SKM-1 treated with dmso at 0.1 percent for 144 hours (cell line): ENCODE results near the gene PRKAB2.
"Not testable (repeated sequence)": the region's sequence is repeated elsewhere in the genome, so short reads cannot be mapped to it uniquely, and the experiment has no call there.

ENCODE experiments used
- DNase-seq: peaks from one replicate; lab custom pipeline; 2025; ENCODE audit not compliant: unreplicated experiment; lab: John Stamatoyannopoulos, UW

The PRKAB2 gene

GRCh38 chr1:147177611-147178380, 5.5 kb upstream of the PRKAB2 start:
- DNase-seq = no peak

- no peak for DNase-seq
Measured at GRCh38 chr1:147171399-147172167, 687 bp downstream of the PRKAB2 start.

- no peak for DNase-seq
Measured at GRCh38 chr1:147169840-147170674, 2.2 kb downstream of the PRKAB2 start.

GRCh38 chr1:147169171-147169570, 3.1 kb downstream of the PRKAB2 start:
- no peak for DNase-seq

GRCh38 chr1:147168626-147169058, 3.6 kb downstream of the PRKAB2 start:
- no peak for DNase-seq

GRCh38 chr1:147167365-147167764, 4.9 kb downstream of the PRKAB2 start:
- no peak for DNase-seq

GRCh38 chr1:147163019-147163418, 9.3 kb downstream of the PRKAB2 start:
- DNase-seq = no peak

- DNase-seq = no peak
Measured at GRCh38 chr1:147162093-147162492, 10.2 kb downstream of the PRKAB2 start.

GRCh38 chr1:147157116-147157515, 15.2 kb downstream of the PRKAB2 start:
- not testable (repeated sequence) for DNase-seq

GRCh38 chr1:147156642-147157041, 15.6 kb downstream of the PRKAB2 start:
- DNase-seq = no peak

GRCh38 chr1:147152772-147153171, 19.5 kb downstream of the PRKAB2 start:
- no peak for DNase-seq

- no peak for DNase-seq
Measured at GRCh38 chr1:147151244-147151643, 21.0 kb downstream of the PRKAB2 start.

- no peak for DNase-seq
Measured at GRCh38 chr1:147142886-147143285, 29.4 kb downstream of the PRKAB2 start.

- DNase-seq = not testable (repeated sequence)
Measured at GRCh38 chr1:147130721-147131120, 41.5 kb downstream of the PRKAB2 start.

GRCh38 chr1:147129116-147129873, 43.0 kb downstream of the PRKAB2 start:
- DNase-seq = no peak

GRCh38 chr1:147124266-147124665, 48.0 kb downstream of the PRKAB2 start:
- no peak for DNase-seq

- no peak for DNase-seq
Measured at GRCh38 chr1:147117109-147117508, 55.2 kb downstream of the PRKAB2 start.

- DNase-seq = no peak
Measured at GRCh38 chr1:147115496-147115895, 56.8 kb downstream of the PRKAB2 start.

GRCh38 chr1:147115079-147115478, 57.2 kb downstream of the PRKAB2 start:
- not testable (repeated sequence) for DNase-seq

- not testable (repeated sequence) for DNase-seq
Measured at GRCh38 chr1:147114353-147114752, 57.9 kb downstream of the PRKAB2 start.
